ENCODE measurements around the gene PWWP2B.

PWWP2B gene

GRCh38 chr10:132368881-132369635, 27.9 kb upstream of the PWWP2B start:
- DNase-seq (ENCODE audit: low read depth), result no peak
- H3K4me3 ChIP-seq (replicated peaks; ENCODE audit: low read depth, low read length), result no peak overlapping the region
- no peak for TF ChIP-seq CTCF (IDR thresholded peaks at IDR 0.05; ENCODE audit: low read length, missing control alignments)

GRCh38 chr10:132369636-132370185, 27.3 kb upstream of the PWWP2B start:
- no peak overlapping the region for H3K4me3 ChIP-seq (replicated peaks; ENCODE audit: low read depth, low read length)
- no peak for DNase-seq (ENCODE audit: low read depth)
- no peak for TF ChIP-seq CTCF (IDR thresholded peaks at IDR 0.05; ENCODE audit: low read length, missing control alignments)

GRCh38 chr10:132370426-132371340, 26.3 kb upstream of the PWWP2B start:
- DNase-seq (ENCODE audit: low read depth), result no peak
- no peak overlapping the region for H3K4me3 ChIP-seq (replicated peaks; ENCODE audit: low read depth, low read length)
- no peak for TF ChIP-seq CTCF (IDR thresholded peaks at IDR 0.05; ENCODE audit: low read length, missing control alignments)

- H3K4me3 ChIP-seq (replicated peaks; ENCODE audit: low read depth, low read length), result no peak overlapping the region
- peak; percentile 34 for TF ChIP-seq CTCF (IDR thresholded peaks at IDR 0.05; ENCODE audit: low read length, missing control alignments)
- DNase-seq (ENCODE audit: low read depth), result no peak
These were observed 25.3 kb upstream of the PWWP2B start for GRCh38 chr10:132371641-132372081.

GRCh38 chr10:132372516-132373095, 24.4 kb upstream of the PWWP2B start:
- no peak for TF ChIP-seq CTCF (IDR thresholded peaks at IDR 0.05; ENCODE audit: low read length, missing control alignments)

GRCh38 chr10:132373241-132373955, 23.6 kb upstream of the PWWP2B start:
- H3K4me3 ChIP-seq (replicated peaks; ENCODE audit: low read depth, low read length), result no peak overlapping the region
- DNase-seq (ENCODE audit: low read depth), result no peak
- TF ChIP-seq CTCF (IDR thresholded peaks at IDR 0.05; ENCODE audit: low read length, missing control alignments), result no peak

More at GRCh38 chr10:132372516-132373095, 24.4 kb upstream of the PWWP2B start:
- DNase-seq (ENCODE audit: low read depth), result no peak
- H3K4me3 ChIP-seq (replicated peaks; ENCODE audit: low read depth, low read length), result no peak overlapping the region

All from fibroblast of pulmonary artery (primary cell).